GM12891 (cell line): Measurements from ENCODE around the gene ACER3.

Source experiments
- POLR2A ChIP-seq: IDR thresholded peaks from 2 replicates; pipeline ENCODE4 v1.6.1; 2011; ENCODE audit warnings: low read depth, low read length, control low read depth
- POLR2AphosphoS5 ChIP-seq: IDR thresholded peaks from 2 replicates; pipeline ENCODE4 v1.6.1; 2011; ENCODE audit warnings: low read depth, low read length, control low read depth
- POU2F2 ChIP-seq: IDR thresholded peaks from 2 replicates; pipeline ENCODE4 v1.6.1; 2011; ENCODE audit warnings: low read depth, mild to moderate bottlenecking, control low read depth, low read length, moderate library complexity
- TAF1 ChIP-seq: IDR thresholded peaks from 2 replicates; pipeline ENCODE4 v1.6.1; 2011; ENCODE audit warnings: low read depth, low read length, control low read depth

- TF ChIP-seq POLR2A (no peak), POLR2AphosphoS5 (no peak), TAF1 (no peak), POU2F2 (no peak)
Observed at GRCh38 chr11:76999597-76999996, 138.9 kb downstream of the ACER3 start.
